ENCODE measurements around the gene DYRK1B.
A peak's percentile ranks its signal among the peaks of the same experiment; 100 is the strongest.

The DYRK1B gene

DNA sequence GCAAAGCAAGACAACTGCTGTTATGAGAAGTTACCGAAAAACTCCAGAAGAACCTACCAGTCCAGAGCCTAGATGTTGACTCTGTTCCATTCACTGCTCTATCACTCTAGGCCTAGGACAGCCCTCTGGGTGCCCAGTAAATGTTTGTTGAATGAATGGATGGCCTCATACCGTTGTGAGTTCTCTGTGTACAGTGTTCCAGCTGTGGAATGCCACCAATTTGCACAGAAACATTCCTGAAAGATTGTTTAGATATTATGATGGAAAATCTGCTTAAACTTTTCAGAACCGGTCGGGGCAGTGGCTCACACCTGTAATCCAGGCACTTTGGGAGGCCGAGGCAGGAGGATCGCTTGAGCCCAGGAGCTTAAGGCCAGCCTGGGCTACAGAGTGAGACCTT lies 13.6 kb upstream of the DYRK1B start:
- no peak overlapping the region for H3K4me3 ChIP-seq (ENCODE audit: low read depth, low read length)
- TF ChIP-seq, protein P1, sequence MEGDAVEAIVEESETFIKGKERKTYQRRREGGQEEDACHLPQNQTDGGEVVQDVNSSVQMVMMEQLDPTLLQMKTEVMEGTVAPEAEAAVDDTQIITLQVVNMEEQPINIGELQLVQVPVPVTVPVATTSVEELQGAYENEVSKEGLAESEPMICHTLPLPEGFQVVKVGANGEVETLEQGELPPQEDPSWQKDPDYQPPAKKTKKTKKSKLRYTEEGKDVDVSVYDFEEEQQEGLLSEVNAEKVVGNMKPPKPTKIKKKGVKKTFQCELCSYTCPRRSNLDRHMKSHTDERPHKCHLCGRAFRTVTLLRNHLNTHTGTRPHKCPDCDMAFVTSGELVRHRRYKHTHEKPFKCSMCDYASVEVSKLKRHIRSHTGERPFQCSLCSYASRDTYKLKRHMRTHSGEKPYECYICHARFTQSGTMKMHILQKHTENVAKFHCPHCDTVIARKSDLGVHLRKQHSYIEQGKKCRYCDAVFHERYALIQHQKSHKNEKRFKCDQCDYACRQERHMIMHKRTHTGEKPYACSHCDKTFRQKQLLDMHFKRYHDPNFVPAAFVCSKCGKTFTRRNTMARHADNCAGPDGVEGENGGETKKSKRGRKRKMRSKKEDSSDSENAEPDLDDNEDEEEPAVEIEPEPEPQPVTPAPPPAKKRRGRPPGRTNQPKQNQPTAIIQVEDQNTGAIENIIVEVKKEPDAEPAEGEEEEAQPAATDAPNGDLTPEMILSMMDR (IDR thresholded peaks at IDR 0.05; ENCODE audit: borderline replicate concordance, insufficient read depth, low read depth, low read length): no peak

DNA sequence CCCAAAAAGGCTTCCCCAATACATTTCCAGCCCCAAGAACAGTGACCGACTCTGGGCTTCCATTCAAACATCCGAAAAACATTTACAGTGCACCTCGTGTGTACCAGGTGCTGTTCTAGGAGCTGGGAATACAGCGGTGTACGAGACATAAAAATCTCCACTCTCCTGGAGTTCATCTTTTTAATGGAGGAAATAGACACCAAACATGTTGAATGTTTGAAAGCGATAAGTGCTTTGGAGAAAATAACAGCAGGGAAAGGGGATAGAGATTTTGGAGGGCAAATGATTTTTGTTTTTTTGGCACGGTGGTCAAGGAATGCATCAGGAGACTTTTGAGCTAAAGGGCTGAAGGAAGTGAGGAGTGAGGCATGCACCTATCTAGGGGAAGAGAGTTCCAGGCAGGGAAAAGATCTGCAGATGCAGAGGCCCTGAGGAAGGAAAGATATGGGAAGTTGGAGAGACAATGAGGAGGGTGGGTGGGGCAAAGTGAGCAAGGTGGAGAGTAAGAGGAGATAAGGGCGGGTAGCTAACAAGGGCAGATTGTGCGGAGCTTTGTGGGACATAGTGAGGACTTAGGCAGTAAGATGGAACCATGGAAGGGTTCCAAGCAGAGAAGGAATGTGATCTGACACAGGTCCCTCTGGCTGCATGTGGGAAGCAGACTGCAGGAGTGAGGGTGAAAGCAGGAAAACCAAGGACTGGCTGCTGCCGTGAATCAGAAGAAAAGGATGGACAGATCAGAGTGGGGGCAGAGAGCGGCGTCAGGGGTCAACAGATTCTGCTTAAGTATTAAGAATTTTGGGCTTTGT lies 12.9 kb upstream of the DYRK1B start:
- TF ChIP-seq, protein P1 (IDR thresholded peaks at IDR 0.05; ENCODE audit: borderline replicate concordance, insufficient read depth, low read depth, low read length): no peak

DNA sequence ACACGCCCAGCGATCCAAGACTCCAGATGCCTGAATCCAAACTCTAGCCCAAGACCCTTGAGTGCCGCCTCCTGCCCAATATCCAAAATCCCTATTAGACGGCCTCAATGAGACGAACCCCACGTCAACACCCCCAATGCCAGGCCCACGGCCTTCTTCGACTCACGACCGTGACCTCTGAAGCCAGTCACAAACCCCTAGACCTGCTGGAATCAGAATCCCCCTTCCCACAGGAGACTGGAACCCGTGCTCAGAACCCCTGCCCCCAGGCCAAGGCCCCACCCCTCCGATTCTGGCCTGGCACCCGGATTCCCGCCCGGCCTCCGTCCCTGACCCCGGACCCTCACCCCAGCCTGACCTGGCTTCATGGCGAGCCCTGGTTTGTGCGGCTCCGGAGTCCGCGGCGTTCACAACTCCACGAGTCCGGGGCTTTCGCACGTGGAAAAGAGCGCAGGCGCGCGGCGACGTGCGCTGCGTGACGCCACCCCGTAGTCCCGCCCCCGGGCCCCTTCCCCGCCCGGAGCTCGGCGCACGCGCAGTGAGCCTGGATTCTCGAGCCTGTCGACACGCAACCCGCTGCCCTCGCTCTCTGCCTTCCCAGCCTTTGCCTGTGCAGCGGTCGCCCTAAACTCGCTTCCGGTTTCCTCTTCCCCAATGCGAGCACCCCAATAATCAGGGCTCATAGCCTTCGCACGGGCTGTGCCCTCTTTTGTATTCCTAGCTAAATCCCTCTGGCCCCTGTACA lies 12.1 kb upstream of the DYRK1B start, which contains the start of gene FBL:
Gene FBL, minus strand, starts transcription at position 447 of the 745 bp plus-strand sequence. Its CDS starts 79 bp downstream, at position 368.
- H3K4me3 ChIP-seq (ENCODE audit: low read depth, low read length): peak within 1 kb of the TSS; percentile 95
- TF ChIP-seq, protein P1 (IDR thresholded peaks at IDR 0.05; ENCODE audit: borderline replicate concordance, insufficient read depth, low read depth, low read length): no peak

More for the DNA sequence above, 12.9 kb upstream of the DYRK1B start:
- H3K4me3 ChIP-seq (ENCODE audit: low read depth, low read length): peak overlapping the region; percentile 95

DNA sequence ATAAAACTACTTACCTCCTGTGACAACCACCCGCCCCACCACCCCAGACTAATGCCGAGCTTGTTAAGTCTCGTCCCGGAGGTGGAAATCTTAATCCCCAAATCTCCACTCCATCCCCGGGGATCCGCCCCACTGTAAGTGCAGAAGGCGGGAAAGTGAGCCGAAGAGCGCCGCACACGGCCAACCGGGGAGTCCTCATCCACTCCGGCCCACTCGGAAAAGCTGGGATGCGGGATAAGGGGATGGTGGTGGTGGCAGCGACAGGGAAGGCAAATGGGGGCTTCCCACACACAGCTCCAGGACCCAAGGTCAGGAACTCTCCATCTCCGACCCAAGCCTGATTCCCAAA lies 11.6 kb upstream of the DYRK1B start:
- peak overlapping the region; percentile 95 for H3K4me3 ChIP-seq (ENCODE audit: low read depth, low read length)
- TF ChIP-seq, protein P1 (IDR thresholded peaks at IDR 0.05; ENCODE audit: borderline replicate concordance, insufficient read depth, low read depth, low read length): no peak

DNA sequence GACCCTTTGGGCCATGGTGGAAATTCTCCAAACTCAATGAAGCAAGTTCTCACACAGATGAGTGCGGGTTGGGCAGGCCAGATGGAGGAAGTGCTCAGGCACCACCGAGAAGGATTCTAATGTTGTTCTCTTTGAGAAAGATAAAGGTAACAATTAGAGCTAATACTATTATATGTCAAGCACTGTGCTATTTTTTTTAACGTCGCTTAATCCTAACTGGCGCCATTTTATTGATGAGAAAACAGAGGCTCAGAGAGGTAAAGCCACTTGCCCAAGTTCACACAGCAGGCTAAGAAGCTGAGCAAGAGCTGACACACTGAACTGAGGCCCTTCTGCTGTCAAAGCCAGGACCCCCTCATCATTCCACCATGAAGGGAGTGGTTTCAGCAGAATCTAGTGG lies 11.2 kb upstream of the DYRK1B start:
- TF ChIP-seq, protein P1 (IDR thresholded peaks at IDR 0.05; ENCODE audit: borderline replicate concordance, insufficient read depth, low read depth, low read length): no peak
- peak overlapping the region; percentile 95 for H3K4me3 ChIP-seq (ENCODE audit: low read depth, low read length)

DNA sequence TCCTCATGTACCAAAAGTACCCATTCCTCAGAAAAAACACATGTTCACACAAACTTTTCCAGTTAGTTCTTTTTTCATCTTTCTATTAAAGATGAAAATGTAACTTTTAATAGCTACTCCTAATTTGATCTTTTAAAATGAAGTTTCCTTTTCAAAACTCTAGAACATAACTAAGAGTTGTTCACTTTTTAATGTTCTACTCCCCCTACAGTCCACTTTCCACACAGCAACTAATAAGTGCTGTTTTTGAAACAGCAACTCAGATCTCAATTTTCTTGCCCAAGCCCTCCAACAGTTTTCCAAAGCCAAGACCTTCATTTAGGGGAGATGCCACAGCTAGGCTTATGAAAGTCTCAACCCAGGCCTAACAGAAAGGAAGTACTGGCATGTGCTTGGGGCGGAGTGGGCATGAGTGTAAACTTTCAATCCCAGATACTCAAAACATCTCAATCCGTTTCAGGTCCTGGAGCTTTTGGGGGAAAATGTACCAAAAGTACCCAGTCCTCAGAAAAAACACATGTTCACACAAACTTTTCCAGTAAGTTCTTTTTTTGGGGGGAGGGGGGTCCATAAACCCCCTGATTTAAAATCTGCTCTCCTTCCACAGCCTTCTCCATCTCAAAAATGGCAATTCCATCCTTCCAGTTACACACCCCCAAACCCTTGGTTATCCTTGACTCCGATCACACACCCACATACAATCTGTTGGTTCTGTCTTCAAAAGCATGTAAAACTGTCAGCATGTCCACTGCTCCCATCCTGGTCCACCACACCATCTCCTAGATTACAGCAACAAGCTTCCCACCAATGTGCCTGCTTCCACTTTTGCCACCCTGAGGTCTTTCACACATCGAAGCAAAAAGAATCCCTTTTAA lies 10.2 kb upstream of the DYRK1B start:
- peak overlapping the region; percentile 18 for H3K4me3 ChIP-seq (ENCODE audit: low read depth, low read length)
- TF ChIP-seq, protein P1 (IDR thresholded peaks at IDR 0.05; ENCODE audit: borderline replicate concordance, insufficient read depth, low read depth, low read length): peak; percentile 45; the same call in 1 of the 2 replicates

Data from GM12875 (cell line).